Panc1 (cell line): ENCODE data around the gene TACC2. TPM values are rescaled to one million over a fixed set of nuclear protein-coding genes. Genes with fewer than 3 reads are reported as not detected.

Experiments
- ATAC-seq: fragments of 200-7000 bp; cut with Tn5 transposase; 2 replicates; pipeline ENCODE4 v1.9.1; 2020; ENCODE audit warnings: mild to moderate bottlenecking, moderate library complexity
- BruUV-seq: library from RNA; stranded (reverse); fragments of 400-500 nt; replicated peaks from 2 replicates; lab custom pipeline; 2021; lab: Mats Ljungman, UMichigan
- CTCF ChIA-PET: fragments of 300-600 bp; sonication (Branson Sonifier 250); formaldehyde crosslinking; loops from one replicate; lab custom pipeline; 2022; ENCODE audit warnings: antibody characterized with exemption; lab: Charles Lee
- POLR2A ChIA-PET: fragments of 300-600 bp; sonication (Branson Sonifier 250); formaldehyde crosslinking; loops from one replicate; lab custom pipeline; 2022; ENCODE audit warnings: antibody characterized with exemption; lab: Charles Lee
- DNase-seq: peaks from one replicate; pipeline ENCODE4 v3.0.0-alpha.2; 2010; ENCODE audit warnings: low read depth, low spot score
- H3K27ac ChIP-seq: 2 replicates; pipeline ENCODE4 v1.5.1; 2011; ENCODE audit warnings: mild to moderate bottlenecking, low read length, inconsistent platforms
- H3K27me3 ChIP-seq: fragments of 200-500 bp; sonication (Bioruptor generic); 2 replicates; pipeline ENCODE4 v1.6.0; 2014; ENCODE audit warnings: low read length, inconsistent platforms; ENCODE audit not compliant: control insufficient read depth, insufficient read depth
- H3K36me3 ChIP-seq: fragments of 200-500 bp; sonication (Bioruptor generic); 2 replicates; pipeline ENCODE4 v1.5.1; 2014; ENCODE audit warnings: inconsistent platforms, mild to moderate bottlenecking, low read length, moderate library complexity; ENCODE audit not compliant: control insufficient read depth, insufficient read depth
- H3K4me1 ChIP-seq: 2 replicates; pipeline ENCODE4 v1.5.1; 2011; ENCODE audit warnings: inconsistent platforms, mild to moderate bottlenecking, low read length, moderate library complexity; ENCODE audit not compliant: control insufficient read depth, insufficient read depth
- H3K4me3 ChIP-seq, 2 experiments: 2 replicates each; pipeline ENCODE4 v1.5.1; 2011 to 2012; ENCODE audit warnings: low read depth in 2 of 2, low read length in 2 of 2, mild to moderate bottlenecking in 2 of 2, inconsistent platforms in 1 of 2, moderate library complexity in 1 of 2
- H3K9me3 ChIP-seq: fragments of 200-500 bp; sonication (Bioruptor generic); 2 replicates; pipeline ENCODE4 v1.5.1; 2014; ENCODE audit warnings: low read depth, mild to moderate bottlenecking, inconsistent platforms, low read length, moderate library complexity; ENCODE audit not compliant: control insufficient read depth, insufficient read depth
- POLR2AphosphoS5 ChIP-seq: IDR thresholded peaks from 2 replicates; pipeline ENCODE4 v1.6.1; 2012; ENCODE audit warnings: mild to moderate bottlenecking, low read depth, low read length, moderate library complexity
- SIN3A ChIP-seq: IDR thresholded peaks from 2 replicates; pipeline ENCODE4 v1.6.1; 2012; ENCODE audit warnings: low read depth, mild to moderate bottlenecking, low read length, moderate library complexity, borderline replicate concordance; ENCODE audit not compliant: insufficient read depth
- TCF7L2 ChIP-seq: IDR thresholded peaks from 2 replicates; pipeline ENCODE4 v1.6.1; 2011; ENCODE audit warnings: mild to moderate bottlenecking, low read depth, low read length, inconsistent platforms
- in situ Hi-C: cut with HindIII; loops from 2 replicates; pipeline ENCODE4 v1.10.0; 2016; ENCODE audit warnings: low sequenced_read_pairs, low pct_unique_long_range_greater_than_20kb
- intact Hi-C: fragments of 100-400 bp; cut with micrococcal nuclease; formaldehyde crosslinking; loops from one replicate; pipeline ENCODE4 v1.10.0; 2022; ENCODE audit not compliant: unreplicated experiment
- total RNA-seq: library from RNA; stranded (reverse); gene quantifications from one replicate; pipeline ENCODE4 v1.2.1, GENCODE V29; 2021; ENCODE audit not compliant: unreplicated experiment
- TF ChIP-seq, protein P1 (sequence below), 2 experiments: IDR thresholded peaks; 2 replicates each; pipeline ENCODE4 v1.6.1; 2011 to 2012; ENCODE audit warnings: low read depth in 2 of 2, control low read depth in 1 of 2, low read length in 1 of 2, mild to moderate bottlenecking in 1 of 2, moderate library complexity in 1 of 2; ENCODE audit not compliant: insufficient read depth in 1 of 2
- TF ChIP-seq, protein P2 (sequence below): fragments of 450-650 bp; IDR thresholded peaks from 2 replicates; pipeline ENCODE4 v1.5.1; 2017; ENCODE audit warnings: mild to moderate bottlenecking

The TACC2 gene
- total RNA-seq, 1 experiment from 2014 or later: 133 TPM

DNA sequence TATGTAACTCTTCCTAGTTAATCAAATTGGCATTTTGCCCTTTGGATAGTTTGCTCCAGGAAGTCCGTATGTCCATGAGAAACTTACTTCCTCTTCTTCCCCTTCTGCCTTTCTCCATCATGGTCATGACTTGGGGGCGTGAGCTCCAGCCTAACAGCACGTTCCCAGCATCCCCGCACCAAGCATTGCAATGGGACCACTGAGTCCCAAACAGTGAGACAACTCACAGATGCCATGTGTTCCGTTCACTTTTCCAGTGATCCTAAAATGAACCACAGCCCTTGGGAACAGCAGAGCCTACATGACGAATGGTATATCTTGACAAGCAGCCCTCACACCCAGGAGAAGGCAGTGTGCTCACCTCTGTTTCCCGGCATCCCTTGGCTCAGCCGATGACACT, 292.8 kb downstream of the TACC2 start:
- in situ Hi-C loops: no loop called here
- intact Hi-C loops: loop anchor here (5.0 kb wide), 1 partner anchor 286 kb away; no protein-coding TSS in a partner anchor
- CTCF ChIA-PET: no interaction called here
- POLR2A ChIA-PET: no interaction called here
- DNase-seq: no peak
- TF ChIP-seq TCF7L2: no peak
- no peak for TF ChIP-seq SIN3A
- no peak for TF ChIP-seq POLR2AphosphoS5
- TF ChIP-seq, protein P1, sequence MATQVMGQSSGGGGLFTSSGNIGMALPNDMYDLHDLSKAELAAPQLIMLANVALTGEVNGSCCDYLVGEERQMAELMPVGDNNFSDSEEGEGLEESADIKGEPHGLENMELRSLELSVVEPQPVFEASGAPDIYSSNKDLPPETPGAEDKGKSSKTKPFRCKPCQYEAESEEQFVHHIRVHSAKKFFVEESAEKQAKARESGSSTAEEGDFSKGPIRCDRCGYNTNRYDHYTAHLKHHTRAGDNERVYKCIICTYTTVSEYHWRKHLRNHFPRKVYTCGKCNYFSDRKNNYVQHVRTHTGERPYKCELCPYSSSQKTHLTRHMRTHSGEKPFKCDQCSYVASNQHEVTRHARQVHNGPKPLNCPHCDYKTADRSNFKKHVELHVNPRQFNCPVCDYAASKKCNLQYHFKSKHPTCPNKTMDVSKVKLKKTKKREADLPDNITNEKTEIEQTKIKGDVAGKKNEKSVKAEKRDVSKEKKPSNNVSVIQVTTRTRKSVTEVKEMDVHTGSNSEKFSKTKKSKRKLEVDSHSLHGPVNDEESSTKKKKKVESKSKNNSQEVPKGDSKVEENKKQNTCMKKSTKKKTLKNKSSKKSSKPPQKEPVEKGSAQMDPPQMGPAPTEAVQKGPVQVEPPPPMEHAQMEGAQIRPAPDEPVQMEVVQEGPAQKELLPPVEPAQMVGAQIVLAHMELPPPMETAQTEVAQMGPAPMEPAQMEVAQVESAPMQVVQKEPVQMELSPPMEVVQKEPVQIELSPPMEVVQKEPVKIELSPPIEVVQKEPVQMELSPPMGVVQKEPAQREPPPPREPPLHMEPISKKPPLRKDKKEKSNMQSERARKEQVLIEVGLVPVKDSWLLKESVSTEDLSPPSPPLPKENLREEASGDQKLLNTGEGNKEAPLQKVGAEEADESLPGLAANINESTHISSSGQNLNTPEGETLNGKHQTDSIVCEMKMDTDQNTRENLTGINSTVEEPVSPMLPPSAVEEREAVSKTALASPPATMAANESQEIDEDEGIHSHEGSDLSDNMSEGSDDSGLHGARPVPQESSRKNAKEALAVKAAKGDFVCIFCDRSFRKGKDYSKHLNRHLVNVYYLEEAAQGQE (IDR thresholded peaks at IDR 0.05; ENCODE audit: insufficient read depth in 1 of 2, low read depth in 2 of 2, low read length in 1 of 2): no peak
- TF ChIP-seq, protein P2, sequence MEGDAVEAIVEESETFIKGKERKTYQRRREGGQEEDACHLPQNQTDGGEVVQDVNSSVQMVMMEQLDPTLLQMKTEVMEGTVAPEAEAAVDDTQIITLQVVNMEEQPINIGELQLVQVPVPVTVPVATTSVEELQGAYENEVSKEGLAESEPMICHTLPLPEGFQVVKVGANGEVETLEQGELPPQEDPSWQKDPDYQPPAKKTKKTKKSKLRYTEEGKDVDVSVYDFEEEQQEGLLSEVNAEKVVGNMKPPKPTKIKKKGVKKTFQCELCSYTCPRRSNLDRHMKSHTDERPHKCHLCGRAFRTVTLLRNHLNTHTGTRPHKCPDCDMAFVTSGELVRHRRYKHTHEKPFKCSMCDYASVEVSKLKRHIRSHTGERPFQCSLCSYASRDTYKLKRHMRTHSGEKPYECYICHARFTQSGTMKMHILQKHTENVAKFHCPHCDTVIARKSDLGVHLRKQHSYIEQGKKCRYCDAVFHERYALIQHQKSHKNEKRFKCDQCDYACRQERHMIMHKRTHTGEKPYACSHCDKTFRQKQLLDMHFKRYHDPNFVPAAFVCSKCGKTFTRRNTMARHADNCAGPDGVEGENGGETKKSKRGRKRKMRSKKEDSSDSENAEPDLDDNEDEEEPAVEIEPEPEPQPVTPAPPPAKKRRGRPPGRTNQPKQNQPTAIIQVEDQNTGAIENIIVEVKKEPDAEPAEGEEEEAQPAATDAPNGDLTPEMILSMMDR: no peak
- H3K27me3 ChIP-seq: no peaks in the 10 kb centered on the region
- H3K9me3 ChIP-seq: no peaks in the 10 kb centered on the region
- no TSS peak for BruUV-seq
- no peaks in the 10 kb centered on the region for H3K36me3 ChIP-seq
- H3K27ac ChIP-seq: no peak overlapping the region
- ATAC-seq: no peak
- peaks cover 14% of the 10 kb centered on the region for H3K4me1 ChIP-seq
- no peak overlapping the region for H3K4me3 ChIP-seq

DNA sequence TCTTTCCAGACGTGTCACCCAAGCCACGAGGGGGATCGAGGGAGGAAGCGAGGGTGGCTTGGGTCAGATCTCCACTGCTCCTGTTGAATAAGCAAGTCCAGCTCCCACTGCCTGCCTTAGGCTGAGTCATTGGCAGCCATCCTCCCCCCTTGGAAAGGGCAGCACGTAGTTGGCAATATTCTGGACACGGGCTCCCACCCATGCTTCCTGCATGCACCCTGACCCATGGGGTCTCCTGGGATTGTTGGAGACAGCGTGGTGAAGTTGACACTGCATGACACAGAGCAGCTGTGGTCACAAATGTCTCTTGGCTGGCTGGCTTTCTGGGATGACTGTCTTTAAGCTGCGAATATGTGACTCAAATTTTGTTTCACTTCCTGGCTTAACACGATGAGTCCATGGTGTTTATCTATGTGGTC, 293.3 kb downstream of the TACC2 start:
- no peak overlapping the region for H3K27ac ChIP-seq
- H3K4me3 ChIP-seq: no peak overlapping the region
- no peaks in the 10 kb centered on the region for H3K9me3 ChIP-seq
- no peaks in the 10 kb centered on the region for H3K36me3 ChIP-seq
- no peaks in the 10 kb centered on the region for H3K27me3 ChIP-seq
- intact Hi-C loops (loop anchor here (5.0 kb wide), 1 partner anchor 285 kb away; no protein-coding TSS in a partner anchor), in situ Hi-C loops (no loop called here)
- no TSS peak for BruUV-seq
- peaks cover 19% of the 10 kb centered on the region for H3K4me1 ChIP-seq
- POLR2A ChIA-PET: no interaction called here
- ATAC-seq (no peak), DNase-seq (no peak)
- TF ChIP-seq SIN3A: no peak
- no peak for TF ChIP-seq TCF7L2
- TF ChIP-seq, protein P1 (IDR thresholded peaks at IDR 0.05; ENCODE audit: insufficient read depth in 1 of 2, low read depth in 2 of 2, low read length in 1 of 2): no peak
- no peak for TF ChIP-seq POLR2AphosphoS5
- TF ChIP-seq, protein P2: no peak
- CTCF ChIA-PET: no interaction called here
